BJ (cell line): Measurements from ENCODE around the gene DZIP1L. TPM values are rescaled to one million over a fixed set of nuclear protein-coding genes. Genes with fewer than 3 reads are reported as not detected.

Source experiments
- CTCF ChIA-PET: fragments of 350-600 bp; formaldehyde crosslinking; extraction: SDS; loops from one replicate; lab custom pipeline; 2021; ENCODE audit warnings: antibody characterized with exemption, inconsistent platforms; lab: Yijun Ruan, JAX
- POLR2A ChIA-PET: fragments of 300-600 bp; sonication (Branson Sonifier 250); formaldehyde crosslinking; extraction: SDS; loops from one replicate; lab custom pipeline; 2021; ENCODE audit warnings: antibody characterized with exemption; lab: Charles Lee
- DNase-seq: peaks from one replicate; pipeline ENCODE4 v3.0.0-alpha.2; 2011; ENCODE audit warnings: low read depth
- H3K27me3 ChIP-seq: 2 replicates; pipeline ENCODE4 v1.6.0; 2011; ENCODE audit warnings: low read length; ENCODE audit not compliant: control insufficient read depth, insufficient read depth
- H3K36me3 ChIP-seq: 2 replicates; pipeline ENCODE4 v1.5.1; 2011; ENCODE audit warnings: low read length; ENCODE audit not compliant: control insufficient read depth, insufficient read depth
- H3K4me3 ChIP-seq: 2 replicates; pipeline ENCODE4 v1.5.1; 2011; ENCODE audit warnings: low read depth, mild to moderate bottlenecking, control low read depth, low read length
- polyA plus RNA-seq: library from polyadenylated mRNA; depleted of rRNA; stranded (reverse); fragments of >200 nt; gene quantifications from 2 replicates; pipeline ENCODE4 v1.2.3, GENCODE V29; 2011
- TF ChIP-seq, protein P1 (sequence below): IDR thresholded peaks from 2 replicates; pipeline ENCODE4 v1.5.1; 2011; ENCODE audit warnings: low read depth, mild to moderate bottlenecking, control low read depth, inconsistent platforms, low read length, moderate library complexity; ENCODE audit not compliant: insufficient read depth

The DZIP1L gene
- polyA plus RNA-seq, 1 experiment = 12.7 TPM

DNA sequence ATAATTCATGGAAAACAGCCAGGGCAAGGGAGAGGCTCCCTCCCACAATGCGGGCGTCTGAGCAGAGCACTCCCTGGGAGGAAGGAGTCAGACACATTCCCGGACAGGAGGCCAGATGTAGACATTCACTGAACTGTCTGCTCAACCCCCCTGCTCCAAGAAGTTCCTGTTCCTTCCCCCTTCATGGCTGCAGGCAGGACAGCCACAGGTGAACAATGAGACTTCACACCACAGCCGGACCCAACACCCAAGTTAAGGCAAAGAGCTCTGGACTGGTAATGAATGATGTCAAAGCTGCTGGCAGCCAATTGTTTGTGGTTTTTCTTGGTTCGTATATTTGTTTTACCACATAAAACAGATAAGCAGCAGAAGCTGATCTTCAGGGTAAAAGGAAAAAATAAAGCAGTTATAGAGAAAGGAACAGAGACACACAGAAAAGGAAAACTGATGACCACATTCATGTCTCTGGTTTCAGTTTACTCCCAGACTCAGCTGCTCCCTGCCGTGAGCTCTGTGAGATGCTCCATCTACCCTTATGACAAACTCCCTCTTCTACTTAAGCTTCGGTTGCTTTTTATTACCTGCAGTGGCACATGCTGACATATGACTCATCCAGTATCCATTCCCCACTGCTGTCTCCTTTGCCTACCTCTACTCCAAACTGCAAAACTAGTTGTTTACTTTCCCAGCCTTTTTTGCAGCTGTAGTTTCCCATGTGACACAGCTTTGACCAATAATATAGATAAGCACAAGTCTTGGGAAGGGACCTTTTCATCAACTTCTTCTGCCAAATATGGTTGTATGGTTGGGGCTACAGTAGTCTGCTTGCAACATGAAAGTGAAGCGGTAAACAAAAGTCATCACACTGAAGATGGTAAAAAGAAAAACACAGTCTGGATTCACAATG, 33.1 kb downstream of the DZIP1L start:
- peak overlapping the region; percentile 14 for H3K4me3 ChIP-seq
- H3K27me3 ChIP-seq = no peaks in the 10 kb centered on the region
- TF ChIP-seq, protein P1, sequence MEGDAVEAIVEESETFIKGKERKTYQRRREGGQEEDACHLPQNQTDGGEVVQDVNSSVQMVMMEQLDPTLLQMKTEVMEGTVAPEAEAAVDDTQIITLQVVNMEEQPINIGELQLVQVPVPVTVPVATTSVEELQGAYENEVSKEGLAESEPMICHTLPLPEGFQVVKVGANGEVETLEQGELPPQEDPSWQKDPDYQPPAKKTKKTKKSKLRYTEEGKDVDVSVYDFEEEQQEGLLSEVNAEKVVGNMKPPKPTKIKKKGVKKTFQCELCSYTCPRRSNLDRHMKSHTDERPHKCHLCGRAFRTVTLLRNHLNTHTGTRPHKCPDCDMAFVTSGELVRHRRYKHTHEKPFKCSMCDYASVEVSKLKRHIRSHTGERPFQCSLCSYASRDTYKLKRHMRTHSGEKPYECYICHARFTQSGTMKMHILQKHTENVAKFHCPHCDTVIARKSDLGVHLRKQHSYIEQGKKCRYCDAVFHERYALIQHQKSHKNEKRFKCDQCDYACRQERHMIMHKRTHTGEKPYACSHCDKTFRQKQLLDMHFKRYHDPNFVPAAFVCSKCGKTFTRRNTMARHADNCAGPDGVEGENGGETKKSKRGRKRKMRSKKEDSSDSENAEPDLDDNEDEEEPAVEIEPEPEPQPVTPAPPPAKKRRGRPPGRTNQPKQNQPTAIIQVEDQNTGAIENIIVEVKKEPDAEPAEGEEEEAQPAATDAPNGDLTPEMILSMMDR = no peak
- POLR2A ChIA-PET = interaction anchor here (0.6 to 1.7 kb wide), 2 partner anchors 33 to 50 kb away, joined by 4 to 5 read pairs; partner anchors contain the start of genes A4GNT and DZIP1L
- DNase-seq = peak; percentile 72
- H3K36me3 ChIP-seq = peaks cover 8% of the 10 kb centered on the region
- CTCF ChIA-PET = interaction anchor here (0.6 to 4.6 kb wide), 8 partner anchors 12 to 266 kb away, joined by 3 to 30 read pairs (median 3); partner anchors contain the start of genes DZIP1L and MRAS

DNA sequence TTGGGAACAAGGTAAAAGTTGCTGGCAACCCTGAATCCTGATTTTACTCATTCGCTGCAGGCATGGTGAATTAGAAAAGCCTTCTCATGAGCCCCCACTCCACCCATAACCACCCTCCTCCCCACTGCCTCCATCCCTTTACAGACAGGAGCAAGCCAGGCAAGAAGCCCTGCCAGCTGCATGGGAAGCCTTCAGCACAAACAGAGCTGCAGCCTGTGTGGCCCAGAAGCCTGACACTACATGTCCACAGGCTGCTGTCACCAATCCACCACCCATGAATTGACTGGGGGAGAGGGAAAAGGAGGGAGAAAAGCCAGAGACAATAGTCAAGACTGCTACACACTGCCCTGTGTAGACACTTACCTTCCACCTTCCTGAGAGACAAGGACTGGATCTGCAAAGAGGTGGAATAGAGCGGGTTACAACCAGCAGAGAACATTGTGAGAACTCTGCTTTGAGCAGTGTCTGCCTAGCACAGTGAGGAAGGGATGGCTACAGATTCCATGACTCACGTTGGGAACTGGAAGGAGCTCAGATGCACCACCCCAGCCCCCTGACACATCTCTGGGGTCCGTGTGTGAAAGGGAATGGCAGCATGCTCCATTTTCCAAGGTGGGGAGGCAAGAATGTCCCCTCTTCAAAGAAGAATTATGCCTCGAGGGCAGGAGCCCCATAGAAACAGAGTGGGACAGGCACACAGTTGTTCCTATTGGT, 33.9 kb downstream of the DZIP1L start:
- ChIA-PET POLR2A (interaction anchor here (1.7 kb wide), 1 partner anchor 34 kb away, joined by 4 read pairs; the partner anchor contains the start of gene DZIP1L), CTCF (interaction anchor here (1.2 to 4.6 kb wide), 2 partner anchors 35 to 37 kb away, joined by 5 to 30 read pairs; partner anchors contain the start of gene DZIP1L)
- DNase-seq = peak; percentile 35
- TF ChIP-seq, protein P1 = no peak
- Histone ChIP-seq H3K27me3 (no peaks in the 10 kb centered on the region), H3K4me3 (peak overlapping the region; percentile 6; the same call in 1 of the 2 replicates), H3K36me3 (peaks cover 8% of the 10 kb centered on the region)

DNA sequence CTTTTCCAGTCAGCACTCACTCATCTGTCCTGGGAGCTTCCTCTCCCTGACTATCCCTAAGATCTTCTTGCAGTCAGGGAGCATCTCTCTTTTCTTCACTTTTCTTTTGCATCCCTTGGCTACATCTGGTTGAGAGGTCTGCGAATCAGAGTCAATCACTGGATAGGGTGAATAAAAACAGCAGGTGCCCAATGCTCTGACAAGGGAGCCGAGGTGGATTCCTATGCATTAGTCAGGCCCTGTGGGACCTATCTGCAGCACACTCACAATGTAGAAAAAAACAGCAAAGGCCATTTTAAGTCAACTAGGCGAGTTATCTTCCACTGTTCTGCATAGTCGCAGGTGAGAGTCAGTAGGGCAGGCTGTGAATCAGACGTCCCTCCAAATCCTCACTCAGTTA, 35.5 kb downstream of the DZIP1L start:
- no peak for DNase-seq
- ChIA-PET CTCF (interaction anchor here (0.9 to 4.6 kb wide), 2 partner anchors 39 to 48 kb away, joined by 3 to 30 read pairs; no protein-coding TSS in a partner anchor), POLR2A (no interaction called here)
- H3K27me3 ChIP-seq = no peaks in the 10 kb centered on the region
- H3K4me3 ChIP-seq = no peak overlapping the region
- H3K36me3 ChIP-seq = peaks cover 6% of the 10 kb centered on the region
- TF ChIP-seq, protein P1 = no peak

DNA sequence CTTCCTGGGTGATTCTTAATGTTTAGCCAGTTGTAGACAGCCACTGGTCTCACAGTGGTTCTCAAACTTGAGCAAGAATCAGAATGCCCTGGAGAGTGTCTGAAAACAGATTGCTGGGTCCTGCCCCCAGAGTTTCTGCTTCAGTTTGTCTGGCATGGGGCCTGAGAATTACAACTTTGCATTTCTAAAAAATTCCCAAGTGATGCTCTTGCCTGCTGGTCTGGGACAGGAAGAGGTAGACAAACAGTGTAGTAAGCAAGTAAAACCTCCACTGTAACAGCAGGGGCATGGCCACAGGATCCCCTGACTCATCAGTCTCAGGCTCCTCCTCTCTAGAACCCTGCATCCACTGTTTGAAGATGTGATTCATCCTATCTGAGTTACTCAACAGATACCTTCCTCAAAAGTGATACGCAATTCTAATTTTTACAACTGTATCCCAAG, 36.5 kb downstream of the DZIP1L start:
- Histone ChIP-seq H3K4me3 (no peak overlapping the region), H3K27me3 (no peaks in the 10 kb centered on the region), H3K36me3 (peaks cover 4% of the 10 kb centered on the region)
- ChIA-PET CTCF (interaction anchor here (1.0 to 4.6 kb wide), 2 partner anchors 27 to 40 kb away, joined by 3 to 30 read pairs; no protein-coding TSS in a partner anchor), POLR2A (no interaction called here)
- TF ChIP-seq, protein P1 = no peak
- DNase-seq = peak; percentile 85
